Endothelial cell of umbilical vein (primary cell): Measurements from ENCODE around the gene PLSCR2. TPM values are rescaled to one million over a fixed set of nuclear protein-coding genes. Genes with fewer than 3 reads are reported as not detected.

Experiments used
- Bru-seq: library from RNA; stranded (reverse); fragments of 400-500 nt; gene quantifications from one replicate; lab custom pipeline; 2021; lab: Mats Ljungman, UMichigan
- BruChase-seq, 2 experiments: library from RNA; stranded (reverse); fragments of 400-500 nt; gene quantifications; one replicate each; lab custom pipeline; 2021; lab: Mats Ljungman, UMichigan
- BruUV-seq: library from RNA; stranded (reverse); fragments of 400-500 nt; replicated peaks from 2 replicates; lab custom pipeline; 2021; lab: Mats Ljungman, UMichigan
- CTCF ChIA-PET: fragments of 300-600, 350-600 bp; sonication (Branson Sonifier 250); formaldehyde crosslinking; loops from one replicate; lab custom pipeline; 2021; ENCODE audit warnings: antibody characterized with exemption, inconsistent platforms; lab: Charles Lee
- POLR2A ChIA-PET: fragments of 300-600, 350-600 bp; sonication (Branson Sonifier 250); formaldehyde crosslinking; loops from one replicate; lab custom pipeline; 2021; ENCODE audit warnings: antibody characterized with exemption, inconsistent platforms; lab: Charles Lee
- DNase-seq: peaks from one replicate; pipeline ENCODE4 v3.0.0-alpha.2; 2011; ENCODE audit warnings: low read depth, low spot score
- FAIRE-seq: peaks from 2 replicates; lab custom pipeline; 2011; peaks lifted over from hg19 to GRCh38; lab: Jason Lieb, UNC
- H2AFZ ChIP-seq: 2 replicates; pipeline ENCODE4 v1.6.0; 2012; ENCODE audit warnings: low read depth, low read length, control low read depth, inconsistent platforms
- H3K27ac ChIP-seq: 2 replicates; pipeline ENCODE4 v1.5.1; 2011; ENCODE audit warnings: low read depth, mild to moderate bottlenecking, control low read depth, low read length, moderate library complexity; ENCODE audit not compliant: insufficient read depth
- H3K27me3 ChIP-seq, 2 experiments: 2 replicates each; pipeline versions ENCODE4 v1.6.0 to v1.6.1; 2011; ENCODE audit warnings: low read length in 2 of 2, mixed read lengths in 1 of 2; ENCODE audit not compliant: control insufficient read depth in 2 of 2, insufficient read depth in 2 of 2
- H3K36me3 ChIP-seq, 2 experiments: 2 replicates in 1 of 2; 3 replicates in 1 of 2; pipeline ENCODE4 v1.5.1; 2011; ENCODE audit warnings: low read length in 2 of 2, mild to moderate bottlenecking in 1 of 2, moderate library complexity in 1 of 2; ENCODE audit not compliant: control insufficient read depth in 2 of 2, insufficient read depth in 2 of 2; ENCODE audit errors: extremely low read depth in 1 of 2
- H3K4me1 ChIP-seq: 3 replicates; pipeline ENCODE4 v1.5.1; 2011; ENCODE audit warnings: mild to moderate bottlenecking, low read length; ENCODE audit not compliant: control insufficient read depth, insufficient read depth; ENCODE audit errors: extremely low read depth
- H3K4me2 ChIP-seq: 2 replicates; pipeline ENCODE4 v1.6.1; 2011; ENCODE audit warnings: low read length, control low read depth, mixed read lengths; ENCODE audit not compliant: insufficient read depth
- H3K4me3 ChIP-seq, 3 experiments: fragments of 200-600 bp in 1 of 3; sonication (generic), shearing (Covaris generic) in 1 of 3; replicated peaks in 1 of 3; 2 replicates each; pipeline ENCODE4 v1.5.1; 2011 to 2016; ENCODE audit warnings: control low read depth in 3 of 3, low read length in 3 of 3, mild to moderate bottlenecking in 2 of 3, inconsistent platforms in 1 of 3, low read depth in 1 of 3, moderate library complexity in 1 of 3; ENCODE audit not compliant: insufficient read depth in 1 of 3
- H3K79me2 ChIP-seq: 2 replicates; pipeline ENCODE4 v1.6.0; 2012; ENCODE audit warnings: low read length, inconsistent platforms; ENCODE audit not compliant: control insufficient read depth, insufficient read depth
- H3K9ac ChIP-seq: replicated peaks from 2 replicates; pipeline ENCODE3; 2011; ENCODE audit warnings: low read length, control low read depth; ENCODE audit not compliant: insufficient read depth; ENCODE audit errors: extremely low read depth
- H3K9me1 ChIP-seq: replicated peaks from 3 replicates; pipeline ENCODE4 v1.6.0; 2011; ENCODE audit warnings: mild to moderate bottlenecking, low read length; ENCODE audit not compliant: control insufficient read depth, insufficient read depth; ENCODE audit errors: extremely low read depth
- H3K9me3 ChIP-seq: replicated peaks from 2 replicates; pipeline ENCODE4 v1.5.1; 2012; ENCODE audit warnings: low read length, inconsistent platforms; ENCODE audit not compliant: control insufficient read depth, insufficient read depth
- H4K20me1 ChIP-seq: replicated peaks from 2 replicates; pipeline ENCODE3; 2011; ENCODE audit warnings: mild to moderate bottlenecking, low read length; ENCODE audit not compliant: control insufficient read depth, insufficient read depth; ENCODE audit errors: extremely low read depth
- EZH2 ChIP-seq: IDR thresholded peaks from 2 replicates; pipeline ENCODE4 v1.6.1; 2012; ENCODE audit warnings: borderline replicate concordance, low read depth, mild to moderate bottlenecking, moderate library complexity, low read length, inconsistent platforms; ENCODE audit not compliant: severe bottlenecking
- FOS ChIP-seq: IDR thresholded peaks from 2 replicates; pipeline ENCODE4 v1.6.1; 2011; ENCODE audit warnings: mild to moderate bottlenecking, low read length, moderate library complexity, borderline replicate concordance; ENCODE audit not compliant: insufficient read depth
- GATA2 ChIP-seq: IDR thresholded peaks from 2 replicates; pipeline ENCODE4 v1.7.0; 2011; ENCODE audit warnings: low read depth, mild to moderate bottlenecking, moderate library complexity, mixed read lengths, low read length; ENCODE audit not compliant: insufficient read length, insufficient read depth
- JUN ChIP-seq: IDR thresholded peaks from 2 replicates; pipeline ENCODE4 v1.6.1; 2011; ENCODE audit warnings: borderline replicate concordance, low read depth; ENCODE audit not compliant: insufficient read length, insufficient read depth
- MAX ChIP-seq: IDR thresholded peaks from 2 replicates; pipeline ENCODE4 v1.6.1; 2011; ENCODE audit not compliant: insufficient read depth, insufficient read length
- MYC ChIP-seq: IDR thresholded peaks from one replicate; pipeline ENCODE4 v1.6.1; 2011; ENCODE audit warnings: mild to moderate bottlenecking, low read depth, low read length
- POLR2A ChIP-seq: IDR thresholded peaks from 2 replicates; pipeline ENCODE4 v1.6.1; 2012; ENCODE audit warnings: low read depth, mild to moderate bottlenecking, control low read depth, low read length
- POLR2AphosphoS5 ChIP-seq: IDR thresholded peaks from 2 replicates; pipeline ENCODE4 v1.6.1; 2012; ENCODE audit warnings: low read depth, mild to moderate bottlenecking, control low read depth, low read length, moderate library complexity; ENCODE audit not compliant: insufficient read depth
- dilution Hi-C: fragments of 300-500 bp; cut with MboI; formaldehyde crosslinking; loops from one replicate; pipeline ENCODE4 v1.15.0; 2019; ENCODE audit warnings: low sequenced_read_pairs; ENCODE audit not compliant: extremely low pct_ligation_motif_present
- intact Hi-C: fragments of 100-400 bp; cut with micrococcal nuclease; formaldehyde crosslinking; loops from one replicate; pipeline ENCODE4 v1.10.0; 2022
- long read RNA-seq: library from polyadenylated mRNA; stranded (forward); transcript quantifications from one replicate; pipeline ENCODE4 v2.0.0, GENCODE V29; 2021
- polyA minus RNA-seq, 3 experiments: library from RNA; depleted of rRNA, polyadenylated mRNA; stranded (reverse); fragments of >200 nt; gene quantifications; 1 replicate in 1 of 3; 2 replicates in 2 of 3; pipeline ENCODE4 v1.2.3, GENCODE V29; 2011
- polyA plus RNA-seq, 4 experiments: library from polyadenylated mRNA; depleted of rRNA in 3 of 4; stranded (reverse) in 3 of 4; unstranded in 1 of 4; fragments of >200 nt; gene quantifications; 2 replicates each; pipeline versions ENCODE4 v1.2.1 to v1.2.3, GENCODE V29; 2011 to 2012; ENCODE audit warnings: missing spikeins in 1 of 4
- total RNA-seq: library from RNA; stranded (reverse); gene quantifications from 2 replicates; pipeline ENCODE4 v1.2.3, GENCODE V29; 2021
- TF ChIP-seq, protein P1 (sequence below), 2 donors: IDR thresholded peaks; 1 replicate in 1 of 2; 2 replicates in 1 of 2; pipeline ENCODE4 v1.5.1; 2011; ENCODE audit warnings: low read length in 2 of 2, mild to moderate bottlenecking in 2 of 2, moderate library complexity in 2 of 2, control low read depth in 1 of 2, inconsistent platforms in 1 of 2, low read depth in 1 of 2; ENCODE audit not compliant: insufficient read depth in 1 of 2; ENCODE audit errors: extremely low read depth in 1 of 2

Gene PLSCR2
- total RNA-seq (not detected in 2 replicates), polyA plus RNA-seq (not detected in 2 replicates), polyA minus RNA-seq (not detected in 2 replicates), Bru-seq, nascent RNA (percentile 16 among the genes with signal in this experiment), BruChase-seq, experiment 1, labeled RNA remaining after a 6-hour chase (percentile 49 among the genes with signal in this experiment), BruChase-seq, experiment 2, labeled RNA remaining after a 2-hour chase (percentile 37 among the genes with signal in this experiment)
- polyA plus RNA-seq (2011; cell fraction: cytosol; rRNA removed) = not detected in 2 replicates
- polyA plus RNA-seq (2011; cell fraction: nucleus; rRNA removed) = not detected in 2 replicates
- not detected in 2 replicates for polyA plus RNA-seq (2012)
- not detected for polyA minus RNA-seq (2011; cell fraction: cytosol; rRNA and poly(A)+ RNA removed)
- polyA minus RNA-seq (2011; cell fraction: nucleus; rRNA and poly(A)+ RNA removed) = not detected in 2 replicates
- long read RNA-seq = 0 reads

GRCh38 chr3:146469150-146470017 is at the start of gene PLSCR2:
PLSCR2 (minus strand) TSS chr3:146469561; CDS start chr3:146459904, 9,657 bp downstream.
- H3K4me2 ChIP-seq = peak within 1 kb of the TSS; percentile 75
- dilution Hi-C loops (no loop called here), intact Hi-C loops (loop anchor here (1.0 kb wide), 1 partner anchor 75 kb away; the partner anchor contains the start of gene PLSCR1)
- no TSS peak for BruUV-seq
- H2AFZ ChIP-seq = peak within 1 kb of the TSS; percentile 96
- POLR2A ChIA-PET = no interaction called here
- DNase-seq (peak; percentile 26), FAIRE-seq (peak; percentile 64)
- H4K20me1 ChIP-seq = no peaks in the 10 kb centered on the region
- peak within 1 kb of the TSS; percentile 42 for H3K9ac ChIP-seq
- no peak for TF ChIP-seq POLR2AphosphoS5
- TF ChIP-seq MYC = no peak
- no peak for TF ChIP-seq FOS
- no peak for TF ChIP-seq GATA2
- no peak for TF ChIP-seq JUN
- TF ChIP-seq, protein P1, sequence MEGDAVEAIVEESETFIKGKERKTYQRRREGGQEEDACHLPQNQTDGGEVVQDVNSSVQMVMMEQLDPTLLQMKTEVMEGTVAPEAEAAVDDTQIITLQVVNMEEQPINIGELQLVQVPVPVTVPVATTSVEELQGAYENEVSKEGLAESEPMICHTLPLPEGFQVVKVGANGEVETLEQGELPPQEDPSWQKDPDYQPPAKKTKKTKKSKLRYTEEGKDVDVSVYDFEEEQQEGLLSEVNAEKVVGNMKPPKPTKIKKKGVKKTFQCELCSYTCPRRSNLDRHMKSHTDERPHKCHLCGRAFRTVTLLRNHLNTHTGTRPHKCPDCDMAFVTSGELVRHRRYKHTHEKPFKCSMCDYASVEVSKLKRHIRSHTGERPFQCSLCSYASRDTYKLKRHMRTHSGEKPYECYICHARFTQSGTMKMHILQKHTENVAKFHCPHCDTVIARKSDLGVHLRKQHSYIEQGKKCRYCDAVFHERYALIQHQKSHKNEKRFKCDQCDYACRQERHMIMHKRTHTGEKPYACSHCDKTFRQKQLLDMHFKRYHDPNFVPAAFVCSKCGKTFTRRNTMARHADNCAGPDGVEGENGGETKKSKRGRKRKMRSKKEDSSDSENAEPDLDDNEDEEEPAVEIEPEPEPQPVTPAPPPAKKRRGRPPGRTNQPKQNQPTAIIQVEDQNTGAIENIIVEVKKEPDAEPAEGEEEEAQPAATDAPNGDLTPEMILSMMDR (IDR thresholded peaks at IDR 0.05; ENCODE audit: extremely low read depth in 1 of 2, insufficient read depth in 1 of 2, low read depth in 1 of 2, low read length in 2 of 2) = no peak
- TF ChIP-seq POLR2A = no peak
- no peak for TF ChIP-seq MAX
- TF ChIP-seq EZH2 = no peak
- no peaks in the 10 kb centered on the region for H3K9me1 ChIP-seq
- no peaks in the 10 kb centered on the region for H3K27me3 ChIP-seq
- no peaks in the 10 kb centered on the region for H3K9me3 ChIP-seq
- peak within 1 kb of the TSS; percentile 1 for H3K27ac ChIP-seq
- H3K4me3 ChIP-seq = peak within 1 kb of the TSS; percentile 43 to 59 (median 52)
- H3K4me1 ChIP-seq = no peaks in the 10 kb centered on the region
- H3K36me3 ChIP-seq = no peaks in the 10 kb centered on the region
- no peaks in the 10 kb centered on the region for H3K79me2 ChIP-seq
- CTCF ChIA-PET = interaction anchor here (0.9 to 1.1 kb wide), 2 partner anchors 12 to 142 kb away, joined by 4 to 5 read pairs; no protein-coding TSS in a partner anchor
